ENCODE results near the gene SCUBE3. TPM values are rescaled to one million over a fixed set of nuclear protein-coding genes. Genes with fewer than 3 reads are reported as not detected.

SCUBE3 gene
- total and polyA plus RNA-seq, 2 of the 4 experiments (the other 2 are of a cell fraction) = 19.9 to 45.5 TPM

- H4K5ac ChIP-seq (ENCODE audit: low read depth, low read length) = no peak overlapping the region
Measured at GRCh38 chr6:35267897-35268296, 54.1 kb downstream of the SCUBE3 start.

More at GRCh38 chr6:35267897-35268296, 54.1 kb downstream of the SCUBE3 start:
- no peak for ATAC-seq (ENCODE audit: low read depth)
- Histone ChIP-seq H3K4me3 (ENCODE audit: insufficient read depth, low read depth, low read length) (no peak overlapping the region), H2BK5ac (ENCODE audit: low read depth, low read length, poor library complexity, severe bottlenecking) (no peak overlapping the region), H3K27me3 (ENCODE audit: control insufficient read depth, insufficient read depth, low read length) (no peaks in the 10 kb centered on the region), H3K9ac (ENCODE audit: low read depth, low read length) (no peak overlapping the region), H2AK5ac (ENCODE audit: low read depth, low read length) (no peak overlapping the region), H2BK15ac (ENCODE audit: low read depth, low read length) (no peak overlapping the region), H3K56ac (ENCODE audit: extremely low read depth, insufficient read depth, low read length) (no peak overlapping the region), H3K14ac (replicated peaks; ENCODE audit: low read depth, low read length) (no peak overlapping the region; the same call in 1 of the 2 replicates), H3K4me2 (ENCODE audit: low read depth, low read length) (no peak overlapping the region), H4K8ac (ENCODE audit: low read depth in 2 of 2, low read length in 2 of 2) (no peak overlapping the region), H3K27ac (ENCODE audit: insufficient read depth, low read length) (no peak overlapping the region), H2BK20ac (ENCODE audit: low read depth, low read length) (no peak overlapping the region), H3K23ac (ENCODE audit: low read depth, low read length) (no peak overlapping the region), H2BK120ac (ENCODE audit: low read depth, low read length) (no peak overlapping the region), H3K4ac (ENCODE audit: low read depth, low read length) (no peak overlapping the region), H3K18ac (ENCODE audit: low read depth, low read length) (no peak overlapping the region), H2AFZ (replicated peaks; ENCODE audit: low read length, poor library complexity) (no peak overlapping the region), H2AK9ac (replicated peaks; ENCODE audit: low read depth, low read length, poor library complexity) (no peak overlapping the region), H3K9me1 (ENCODE audit: insufficient read depth, low read length) (peaks cover 4% of the 10 kb centered on the region), H3K9me3 (ENCODE audit: control insufficient read depth, insufficient read depth, low read length) (no peaks in the 10 kb centered on the region), H3K79me1 (ENCODE audit: low read depth in 1 of 2, low read length in 2 of 2) (peaks cover 16 to 25% of the 10 kb centered on the region in 2 experiments), H4K91ac (ENCODE audit: insufficient read depth, low read depth, low read length) (no peak overlapping the region), H3K36me3 (ENCODE audit: control insufficient read depth, insufficient read depth, low read length) (0 out of 2 replicates have a peak, but pooled peaks cover 2% of the 10 kb centered on the region), H4K20me1 (ENCODE audit: insufficient read depth, low read length) (no peaks in the 10 kb centered on the region; the same call in 1 of the 2 replicates), H3K4me1 (ENCODE audit: control insufficient read depth, insufficient read depth, low read length) (no peaks in the 10 kb centered on the region)
- DNase-seq = no peak
- ChIA-PET CTCF (no interaction called here), POLR2A (ENCODE audit: unreplicated experiment) (no interaction called here)
- dilution Hi-C loops (cut with HindIII; ENCODE audit: low sequenced_read_pairs, unreplicated experiment) (no loop called here), intact Hi-C loops (cut with micrococcal nuclease) (no loop called here), in situ Hi-C loops (cut with MboI; ENCODE audit: low sequenced_read_pairs) (no loop called here)
- no TSS peak for BruUV-seq (replicated peaks)
- no peak for TF ChIP-seq FOS (IDR thresholded peaks at IDR 0.05; ENCODE audit: low read depth, low read length)
- no CpG with 5 or more reads among the region's 2 CpGs for WGBS, 2 experiments (ENCODE audit: extremely low coverage in 2 of 2, insufficient read length in 1 of 2)

Measured in IMR-90 (cell line).